Fibroblast of lung (primary cell): Measurements from ENCODE around the gene GSC2.

Source experiments
- EZH2 ChIP-seq: IDR thresholded peaks from 2 replicates; pipeline ENCODE4 v1.5.1; 2012; ENCODE audit warnings: low read length, control low read depth, mild to moderate bottlenecking; ENCODE audit errors: missing control alignments
- TF ChIP-seq, protein P1 (sequence below), 2 donors: IDR thresholded peaks in 1 of 2; conservative IDR thresholded peaks in 1 of 2; 1 replicate in 1 of 2; 2 replicates in 1 of 2; pipeline ENCODE4 v1.5.1; 2011 to 2012; ENCODE audit warnings: low read length in 2 of 2, control low read depth in 1 of 2, inconsistent platforms in 1 of 2, low read depth in 1 of 2, mild to moderate bottlenecking in 1 of 2

DNA sequence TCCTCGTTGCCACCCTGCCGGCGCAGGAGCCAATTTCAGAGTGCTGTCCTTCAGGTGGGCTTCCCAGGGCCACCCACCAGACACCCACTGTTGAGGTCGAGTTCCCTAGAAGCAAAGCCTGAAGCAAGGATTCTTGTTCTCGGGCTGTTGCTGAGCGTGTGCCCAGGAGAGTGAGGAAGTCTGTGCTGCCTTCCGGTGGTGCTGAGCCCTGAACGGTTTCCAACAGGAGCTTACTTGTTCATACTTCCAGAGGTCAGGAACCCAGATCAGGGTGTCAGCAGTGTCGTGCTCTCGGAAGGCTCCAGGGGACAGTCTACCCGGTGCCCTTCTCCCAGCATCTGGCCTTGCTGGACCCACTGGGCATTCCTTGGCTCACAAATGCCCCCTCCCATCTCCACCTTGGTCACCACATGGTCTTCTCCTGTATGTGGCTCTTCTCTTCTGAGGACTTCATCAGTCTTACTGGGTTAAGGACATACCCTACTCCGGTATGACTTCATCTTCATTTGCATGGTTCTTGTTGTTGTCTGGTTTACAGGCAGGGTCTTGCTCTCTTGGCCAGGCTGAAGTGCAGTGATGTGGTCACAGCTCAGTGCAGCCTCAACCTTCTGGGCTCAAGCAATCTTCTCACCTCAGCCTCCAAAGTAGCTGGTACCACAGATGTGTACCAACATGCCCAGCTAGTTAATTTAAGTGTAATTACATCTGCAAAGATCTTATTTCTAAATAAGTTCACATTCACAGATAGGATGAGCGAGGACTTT is 17.2 kb upstream of the GSC2 start:
- TF ChIP-seq, protein P1, sequence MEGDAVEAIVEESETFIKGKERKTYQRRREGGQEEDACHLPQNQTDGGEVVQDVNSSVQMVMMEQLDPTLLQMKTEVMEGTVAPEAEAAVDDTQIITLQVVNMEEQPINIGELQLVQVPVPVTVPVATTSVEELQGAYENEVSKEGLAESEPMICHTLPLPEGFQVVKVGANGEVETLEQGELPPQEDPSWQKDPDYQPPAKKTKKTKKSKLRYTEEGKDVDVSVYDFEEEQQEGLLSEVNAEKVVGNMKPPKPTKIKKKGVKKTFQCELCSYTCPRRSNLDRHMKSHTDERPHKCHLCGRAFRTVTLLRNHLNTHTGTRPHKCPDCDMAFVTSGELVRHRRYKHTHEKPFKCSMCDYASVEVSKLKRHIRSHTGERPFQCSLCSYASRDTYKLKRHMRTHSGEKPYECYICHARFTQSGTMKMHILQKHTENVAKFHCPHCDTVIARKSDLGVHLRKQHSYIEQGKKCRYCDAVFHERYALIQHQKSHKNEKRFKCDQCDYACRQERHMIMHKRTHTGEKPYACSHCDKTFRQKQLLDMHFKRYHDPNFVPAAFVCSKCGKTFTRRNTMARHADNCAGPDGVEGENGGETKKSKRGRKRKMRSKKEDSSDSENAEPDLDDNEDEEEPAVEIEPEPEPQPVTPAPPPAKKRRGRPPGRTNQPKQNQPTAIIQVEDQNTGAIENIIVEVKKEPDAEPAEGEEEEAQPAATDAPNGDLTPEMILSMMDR (conservative IDR thresholded peaks at IDR 0.05 in 1 of 2, IDR thresholded peaks at IDR 0.05 in 1 of 2; ENCODE audit: low read depth in 1 of 2, low read length in 2 of 2): no peak
- no peak for TF ChIP-seq EZH2
